Measurements from ENCODE around the gene XKR8.

Gene XKR8, protein sequence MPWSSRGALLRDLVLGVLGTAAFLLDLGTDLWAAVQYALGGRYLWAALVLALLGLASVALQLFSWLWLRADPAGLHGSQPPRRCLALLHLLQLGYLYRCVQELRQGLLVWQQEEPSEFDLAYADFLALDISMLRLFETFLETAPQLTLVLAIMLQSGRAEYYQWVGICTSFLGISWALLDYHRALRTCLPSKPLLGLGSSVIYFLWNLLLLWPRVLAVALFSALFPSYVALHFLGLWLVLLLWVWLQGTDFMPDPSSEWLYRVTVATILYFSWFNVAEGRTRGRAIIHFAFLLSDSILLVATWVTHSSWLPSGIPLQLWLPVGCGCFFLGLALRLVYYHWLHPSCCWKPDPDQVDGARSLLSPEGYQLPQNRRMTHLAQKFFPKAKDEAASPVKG

GRCh38 chr1:27959792-27960603, at the start of gene XKR8:
XKR8 (plus strand) TSS chr1:27959973; CDS start chr1:27960070, 97 bp downstream.
- DNase-seq: peak; percentile 87

DNA sequence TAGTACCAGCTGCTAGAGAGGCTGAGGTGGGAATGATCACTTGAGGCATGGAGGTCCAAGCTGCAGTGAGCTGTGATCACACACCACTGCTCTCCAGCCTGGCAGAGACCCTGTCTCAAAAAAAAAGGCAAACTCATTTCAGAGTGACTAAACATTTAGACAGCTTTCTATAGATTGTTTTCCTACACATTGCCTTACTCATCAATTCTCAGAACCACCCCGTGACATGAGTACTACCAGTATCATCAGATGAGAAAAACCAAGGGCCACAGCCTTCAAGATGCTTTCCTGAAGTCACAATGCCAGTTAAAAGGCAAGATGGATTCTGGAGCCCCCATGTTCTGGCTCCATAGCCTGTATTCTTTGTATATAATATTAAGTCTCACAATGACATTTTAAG, 47.3 kb upstream of the XKR8 start:
- no peak for DNase-seq

DNA sequence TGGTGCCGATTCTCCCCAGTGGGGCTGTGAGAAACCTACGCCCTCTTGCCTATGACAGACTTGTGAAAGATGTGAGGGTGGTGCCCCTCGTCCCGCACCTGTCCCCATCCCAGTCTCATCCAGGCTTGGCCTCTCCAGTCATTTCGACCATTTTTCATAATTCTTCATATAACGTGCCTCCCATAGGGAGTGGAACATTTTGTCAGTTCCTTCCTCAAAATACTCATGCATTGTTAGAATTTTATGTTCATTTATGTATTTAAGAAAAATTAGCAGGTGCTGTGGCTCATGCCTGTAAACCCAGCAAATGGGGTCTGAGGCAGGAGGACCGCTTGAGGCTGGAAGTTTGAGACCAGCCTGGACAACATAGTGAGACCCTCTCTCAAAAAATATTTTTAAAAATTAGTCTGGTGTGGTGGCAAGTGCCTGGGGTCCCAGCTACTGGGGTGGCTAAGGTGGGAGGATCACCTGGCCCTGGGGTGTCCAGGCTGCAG, 44.6 kb upstream of the XKR8 start:
- DNase-seq: no peak

DNA sequence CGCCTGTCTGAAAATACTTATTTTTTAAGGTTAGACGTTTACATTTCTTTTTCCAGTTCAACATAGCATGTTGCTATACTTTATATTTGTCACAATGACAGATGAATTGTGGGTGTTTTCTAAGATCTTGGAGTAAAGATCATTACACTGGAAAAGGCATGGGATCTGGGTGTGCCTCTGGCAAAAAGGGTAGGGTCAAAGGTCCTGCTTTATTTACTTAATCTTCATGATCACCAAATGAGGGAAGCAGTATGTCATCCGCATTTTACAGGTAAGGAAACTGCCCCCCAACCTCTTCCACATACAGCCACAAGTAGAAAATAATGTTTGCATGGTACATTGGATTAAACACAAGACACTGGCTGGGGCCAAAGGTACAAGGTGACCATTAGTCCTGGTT, 37.5 kb upstream of the XKR8 start:
- no peak for DNase-seq

GRCh38 chr1:27928216-27928954, 31.4 kb upstream of the XKR8 start:
- DNase-seq: no peak

DNA sequence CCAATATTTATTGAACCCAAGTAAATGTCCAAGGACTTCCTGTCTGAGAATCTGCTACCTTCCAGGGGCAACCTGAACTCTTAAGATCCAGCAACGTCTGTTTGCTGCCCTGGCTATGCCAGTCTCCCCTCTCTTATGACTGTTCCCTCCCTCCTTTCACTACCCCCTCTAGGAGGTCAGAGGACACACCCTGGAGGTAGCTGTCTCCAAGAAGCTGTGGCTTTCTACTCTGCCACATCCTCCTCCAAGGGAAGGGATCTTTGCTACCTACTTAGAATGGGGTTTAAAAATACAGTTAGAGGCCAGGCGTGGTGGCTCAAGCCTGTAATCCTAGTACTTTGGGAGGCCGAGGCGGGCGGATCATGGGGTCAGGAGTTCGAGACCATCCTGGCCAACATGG, 28.6 kb upstream of the XKR8 start:
- no peak for DNase-seq

DNA sequence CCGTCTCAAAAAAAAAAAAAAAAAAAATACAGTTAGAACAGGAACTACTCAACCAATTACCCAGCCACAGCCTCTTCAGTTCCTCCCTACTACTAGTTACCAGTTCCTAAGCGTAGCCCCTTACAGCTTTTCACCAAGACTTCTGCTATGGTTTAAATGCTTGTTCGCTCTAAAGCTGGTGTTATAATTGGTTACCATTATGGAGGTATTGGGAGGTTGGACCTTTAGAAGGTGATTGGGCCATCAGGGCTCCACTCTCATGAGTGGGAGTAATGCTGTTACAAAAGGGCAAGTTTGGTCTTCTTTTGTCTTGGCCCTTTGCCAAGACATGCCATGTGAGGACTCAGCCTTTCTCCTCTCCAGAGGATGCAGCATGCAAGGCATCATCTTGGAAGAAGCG, 28.0 kb upstream of the XKR8 start:
- no peak for DNase-seq

GRCh38 chr1:27934818-27935549, 24.8 kb upstream of the XKR8 start, which contains the start of gene SMPDL3B:
SMPDL3B (plus strand) TSS chr1:27935000; CDS start chr1:27935184, 184 bp downstream.
- no peak for DNase-seq

DNA sequence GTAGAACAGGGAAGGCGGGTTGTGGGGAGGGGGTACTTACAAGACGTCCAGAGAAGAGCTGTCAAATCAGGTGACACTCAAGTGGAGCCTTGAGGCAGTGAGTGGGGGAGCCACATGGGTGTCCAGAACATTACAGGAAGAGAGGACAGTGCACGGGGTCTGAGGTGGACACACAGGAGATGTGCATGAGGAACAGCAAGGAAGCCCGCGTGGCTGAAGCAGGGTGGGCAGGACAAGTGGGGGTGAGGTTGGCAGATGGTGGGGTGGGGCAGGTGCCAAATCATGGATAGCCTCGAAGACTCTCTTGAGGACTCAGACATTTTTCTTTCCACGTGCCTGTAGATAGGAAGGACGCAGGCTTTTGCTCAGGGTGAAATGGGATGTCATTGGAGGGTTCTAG, 24.1 kb upstream of the XKR8 start:
- no peak for DNase-seq

DNA sequence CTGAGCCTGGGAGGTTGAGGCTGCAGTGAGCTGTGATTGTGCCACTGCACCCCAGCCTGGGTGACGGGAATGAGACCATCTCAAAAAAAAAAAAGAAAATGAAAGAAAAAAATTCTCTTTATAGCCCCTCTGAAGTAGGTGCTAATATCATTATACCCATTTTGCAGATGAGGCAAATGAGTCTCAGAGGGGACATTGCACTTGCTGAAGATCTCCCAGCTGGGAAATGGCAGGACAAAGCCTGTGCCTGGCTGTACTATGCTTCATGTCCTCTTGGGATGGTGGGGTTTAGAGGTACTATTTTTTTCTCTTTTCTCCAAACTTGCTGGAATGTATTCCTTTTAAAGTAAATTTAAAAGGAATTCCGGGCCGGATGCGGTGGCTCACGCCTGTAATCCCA, 23.4 kb upstream of the XKR8 start:
- no peak for DNase-seq

DNA sequence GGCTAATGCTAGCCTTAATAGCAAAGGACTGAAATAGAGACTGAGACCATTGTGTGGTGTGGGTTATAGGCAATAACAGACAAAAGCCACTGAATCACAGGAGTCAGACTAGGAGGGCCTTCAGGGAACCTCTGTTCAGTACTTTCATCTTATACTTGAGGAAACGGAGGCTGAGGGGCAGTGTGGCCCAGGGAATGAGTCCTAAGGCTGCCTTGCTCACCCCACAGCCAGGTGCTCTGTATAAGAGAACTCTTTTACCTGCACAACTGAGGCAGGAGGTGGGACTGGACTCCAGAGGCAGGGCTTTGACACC, 22.3 kb upstream of the XKR8 start:
- no peak for DNase-seq

DNA sequence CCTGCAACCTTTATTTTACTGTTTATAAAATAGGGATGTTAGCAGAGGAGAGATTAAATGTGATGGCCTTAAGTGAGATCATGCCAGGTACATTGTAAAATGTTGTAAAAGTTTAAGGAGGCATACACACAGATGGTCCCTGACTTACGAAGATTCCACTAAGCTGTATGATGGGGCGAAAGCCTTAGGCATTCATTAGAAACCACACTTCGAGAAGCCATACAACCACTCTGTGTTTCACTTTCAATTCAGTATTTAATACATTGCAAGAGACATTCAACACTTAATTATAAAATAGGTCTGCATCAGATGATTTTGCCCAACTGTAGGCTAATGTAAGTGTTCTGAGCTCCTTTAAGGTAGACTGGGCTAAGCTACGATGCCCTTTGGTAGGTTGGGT, 21.3 kb upstream of the XKR8 start:
- DNase-seq: no peak

DNA sequence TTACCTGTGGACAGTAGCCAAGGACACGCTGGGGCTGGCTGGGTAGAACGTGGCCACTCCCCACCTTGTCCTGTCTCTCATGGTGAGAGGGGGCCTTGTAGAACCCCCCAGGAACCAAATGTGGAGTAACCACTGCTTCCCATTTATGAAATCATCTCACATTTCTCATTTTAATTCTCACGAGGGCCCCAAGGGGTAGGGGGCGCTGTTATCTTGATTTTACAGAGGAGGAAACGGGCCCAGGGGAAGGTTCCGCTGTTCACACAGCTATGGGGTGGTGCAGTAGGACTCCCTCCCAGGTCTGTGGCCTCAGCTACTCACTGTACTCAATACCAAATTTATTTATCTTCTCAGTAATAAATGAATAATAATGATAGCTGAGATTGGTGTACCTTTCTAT, 19.5 kb upstream of the XKR8 start:
- peak; percentile 75 for DNase-seq

GRCh38 chr1:27940870-27941560, 18.8 kb upstream of the XKR8 start:
- no peak for DNase-seq

- no peak for DNase-seq
Observed at GRCh38 chr1:27941671-27942540, 17.9 kb upstream of the XKR8 start.

GRCh38 chr1:27945020-27945419, 14.8 kb upstream of the XKR8 start:
- DNase-seq: no peak

DNA sequence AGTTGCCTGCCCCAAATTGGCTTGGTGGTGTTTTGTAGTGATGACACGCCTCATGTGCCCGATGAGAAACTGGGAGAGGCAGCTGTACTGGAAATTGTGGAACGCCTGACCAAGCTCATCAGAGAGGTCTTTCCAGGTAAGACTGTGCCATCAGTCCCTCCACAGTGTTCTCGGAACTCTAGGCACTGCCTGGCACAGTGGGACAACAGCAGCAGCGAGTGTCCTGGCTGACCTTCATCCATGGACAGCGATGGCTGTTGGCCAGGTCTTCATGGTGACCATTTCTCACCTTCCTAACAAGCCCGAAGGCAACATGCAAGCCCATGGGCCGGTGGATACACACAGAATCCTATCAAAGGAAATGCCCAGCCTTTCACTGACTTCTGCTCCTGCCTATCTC, 10.7 kb upstream of the XKR8 start:
- DNase-seq: no peak

GRCh38 chr1:27951396-27951795, 8.4 kb upstream of the XKR8 start:
- DNase-seq: no peak

- DNase-seq: no peak
Observed at GRCh38 chr1:27952147-27952546, 7.6 kb upstream of the XKR8 start.

- DNase-seq: no peak
Observed at GRCh38 chr1:27954186-27954585, 5.6 kb upstream of the XKR8 start.

DNA sequence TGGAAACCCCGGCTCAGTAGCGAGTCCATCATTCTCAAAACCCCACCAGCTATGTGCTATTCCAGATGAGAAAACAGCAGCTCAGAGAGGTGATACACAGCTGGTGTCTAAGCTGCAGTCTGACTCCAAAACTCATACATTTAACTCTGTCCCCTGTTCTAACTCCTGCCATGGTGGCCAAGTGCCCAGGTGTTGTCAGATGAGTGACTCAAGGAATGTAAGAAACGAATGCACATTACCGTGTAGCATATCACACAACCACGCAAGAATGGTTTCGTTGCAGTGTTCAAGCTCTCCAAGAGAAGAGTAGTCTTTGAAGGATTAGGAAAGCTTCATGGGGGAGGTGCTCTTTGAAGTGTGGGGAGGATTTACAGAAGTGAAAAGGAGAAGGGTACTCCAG, 4.7 kb upstream of the XKR8 start:
- DNase-seq: no peak

All from activated naive CD4-positive, alpha-beta T cell treated with Interleukin-2 at 50 U/mL for 16 hours (primary cell).